Activated gamma-delta T cell treated with Interleukin-2 at 50 U/mL for 16 hours (primary cell): ENCODE results near the gene INO80E.

Source experiments
- DNase-seq: peaks from one replicate; pipeline ENCODE4 v3.0.0-alpha.2; 2020

INO80E gene

GRCh38 chr16:29975811-29976511, 20.1 kb upstream of the INO80E start:
- no peak for DNase-seq

- DNase-seq, result no peak
Observed at GRCh38 chr16:29977063-29977825, 18.8 kb upstream of the INO80E start.

DNA sequence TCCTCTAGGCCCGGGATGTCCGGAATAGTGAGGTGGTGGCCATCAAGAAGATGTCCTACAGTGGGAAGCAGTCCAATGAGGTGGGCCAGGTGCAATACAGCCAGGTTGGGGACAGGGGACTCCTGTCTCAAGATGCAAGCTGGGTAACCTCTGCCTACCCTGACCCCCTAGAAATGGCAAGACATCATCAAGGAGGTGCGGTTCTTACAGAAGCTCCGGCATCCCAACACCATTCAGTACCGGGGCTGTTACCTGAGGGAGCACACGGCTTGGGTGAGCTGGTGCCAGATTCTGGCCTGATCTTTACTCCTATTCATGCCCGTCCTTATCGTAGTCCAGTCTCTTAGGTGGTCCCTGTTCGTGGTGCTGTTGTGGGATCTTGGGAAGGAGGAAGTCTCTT, 18.0 kb upstream of the INO80E start:
- DNase-seq, result no peak

DNA sequence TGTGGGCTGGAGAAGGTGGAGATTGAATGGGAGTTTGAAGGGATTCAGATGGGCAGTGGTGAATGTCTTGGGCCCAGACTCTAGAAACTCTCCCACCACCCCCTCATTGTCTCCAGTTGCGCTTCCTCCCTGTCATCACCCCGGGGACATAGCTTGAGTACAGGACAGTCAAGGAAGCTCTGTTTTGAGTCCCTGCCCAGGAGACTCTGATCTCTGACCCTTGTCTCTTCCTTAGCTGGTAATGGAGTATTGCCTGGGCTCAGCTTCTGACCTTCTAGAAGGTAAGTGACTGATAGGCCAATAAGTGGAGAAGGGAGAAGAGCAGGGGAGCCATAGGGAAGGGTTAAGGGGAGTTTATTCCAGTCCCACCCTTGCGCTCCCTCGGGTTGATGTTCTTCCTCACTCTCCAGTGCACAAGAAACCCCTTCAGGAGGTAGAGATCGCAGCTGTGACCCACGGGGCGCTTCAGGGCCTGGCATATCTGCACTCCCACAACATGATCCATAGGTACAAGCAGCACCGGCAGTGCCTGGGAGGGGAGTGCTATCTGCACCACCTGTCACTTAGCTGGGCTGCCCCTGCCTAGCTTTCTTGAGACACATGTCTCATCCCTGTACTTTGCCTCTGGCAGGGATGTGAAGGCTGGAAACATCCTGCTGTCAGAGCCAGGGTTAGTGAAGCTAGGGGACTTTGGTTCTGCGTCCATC, 17.3 kb upstream of the INO80E start:
- DNase-seq, result no peak

DNA sequence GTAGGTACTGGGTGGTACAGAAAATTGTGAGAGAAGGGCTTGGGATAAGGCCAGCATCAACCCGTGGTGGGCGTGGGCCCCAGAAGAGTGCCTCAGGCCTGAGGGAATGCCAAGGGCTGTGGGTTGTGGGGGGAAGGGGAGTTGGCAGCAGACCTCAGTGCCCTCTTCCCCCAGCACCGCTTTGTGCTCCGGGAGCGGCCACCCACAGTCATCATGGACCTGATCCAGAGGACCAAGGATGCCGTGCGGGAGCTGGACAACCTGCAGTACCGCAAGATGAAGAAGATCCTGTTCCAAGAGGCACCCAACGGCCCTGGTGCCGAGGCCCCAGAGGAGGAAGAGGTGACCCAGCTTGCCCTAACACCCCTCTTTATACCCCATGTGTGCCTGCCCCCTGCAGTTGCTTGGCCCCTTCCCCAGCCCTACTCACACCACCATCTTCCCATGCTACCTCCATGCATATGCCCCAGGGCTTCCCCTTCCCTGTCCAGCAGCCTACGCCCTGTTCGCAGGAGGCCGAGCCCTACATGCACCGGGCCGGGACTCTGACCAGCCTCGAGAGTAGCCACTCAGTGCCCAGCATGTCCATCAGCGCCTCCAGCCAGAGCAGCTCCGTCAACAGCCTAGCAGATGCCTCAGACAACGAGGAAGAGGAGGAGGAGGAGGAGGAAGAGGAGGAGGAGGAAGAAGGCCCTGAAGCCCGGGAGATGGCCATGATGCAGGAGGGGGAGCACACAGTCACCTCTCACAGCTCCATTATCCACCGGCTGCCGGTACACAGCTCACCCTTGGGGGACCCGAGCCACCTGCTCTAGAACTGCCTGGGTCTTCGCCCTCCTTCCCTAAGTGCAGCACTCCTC, 13.3 kb upstream of the INO80E start:
- DNase-seq, result no peak

- DNase-seq, result no peak
Observed at GRCh38 chr16:29983420-29984136, 12.5 kb upstream of the INO80E start.

DNA sequence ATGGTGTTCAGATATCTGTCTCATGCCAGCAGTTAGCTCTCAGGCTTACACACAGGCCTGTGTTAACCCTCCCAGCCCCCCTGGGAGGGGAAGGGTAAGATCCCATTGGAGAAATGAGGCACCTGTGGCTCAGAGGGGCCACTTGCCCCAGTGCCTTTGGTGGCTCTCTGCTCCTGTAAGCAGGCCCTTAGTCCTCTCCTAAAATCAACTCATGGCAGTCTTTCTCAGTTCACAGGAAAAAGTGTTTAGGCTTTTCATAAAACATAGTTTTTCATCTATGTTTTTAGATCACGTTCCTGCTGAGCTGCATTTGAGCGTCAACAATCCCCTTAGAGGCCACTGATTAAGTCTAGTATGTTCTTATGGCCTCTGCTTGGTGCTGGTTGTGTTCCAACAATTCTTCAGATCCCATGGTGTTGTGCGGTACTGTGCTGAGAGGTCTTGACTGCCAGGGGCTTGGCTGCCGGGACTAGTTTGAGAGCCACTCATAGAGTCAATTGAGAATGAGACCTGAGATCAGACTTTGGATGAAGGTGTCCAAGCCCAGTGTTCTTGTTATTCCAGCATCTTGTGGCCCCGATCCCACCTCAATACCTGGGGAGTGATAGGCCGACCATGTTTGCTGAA, 11.8 kb upstream of the INO80E start:
- no peak for DNase-seq

- no peak for DNase-seq
Observed at GRCh38 chr16:29984764-29985147, 11.3 kb upstream of the INO80E start.

DNA sequence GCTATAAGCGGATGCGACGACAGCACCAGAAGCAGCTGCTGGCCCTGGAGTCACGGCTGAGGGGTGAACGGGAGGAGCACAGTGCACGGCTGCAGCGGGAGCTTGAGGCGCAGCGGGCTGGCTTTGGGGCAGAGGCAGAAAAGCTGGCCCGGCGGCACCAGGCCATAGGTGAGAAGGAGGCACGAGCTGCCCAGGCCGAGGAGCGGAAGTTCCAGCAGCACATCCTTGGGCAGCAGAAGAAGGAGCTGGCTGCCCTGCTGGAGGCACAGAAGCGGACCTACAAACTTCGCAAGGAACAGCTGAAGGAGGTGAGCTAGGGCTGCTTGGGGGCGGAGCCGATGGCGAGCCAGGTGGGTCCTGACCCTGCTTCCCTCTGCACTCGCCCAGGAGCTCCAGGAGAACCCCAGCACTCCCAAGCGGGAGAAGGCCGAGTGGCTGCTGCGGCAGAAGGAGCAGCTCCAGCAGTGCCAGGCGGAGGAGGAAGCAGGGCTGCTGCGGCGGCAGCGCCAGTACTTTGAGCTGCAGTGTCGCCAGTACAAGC, 10.7 kb upstream of the INO80E start:
- no peak for DNase-seq

DNA sequence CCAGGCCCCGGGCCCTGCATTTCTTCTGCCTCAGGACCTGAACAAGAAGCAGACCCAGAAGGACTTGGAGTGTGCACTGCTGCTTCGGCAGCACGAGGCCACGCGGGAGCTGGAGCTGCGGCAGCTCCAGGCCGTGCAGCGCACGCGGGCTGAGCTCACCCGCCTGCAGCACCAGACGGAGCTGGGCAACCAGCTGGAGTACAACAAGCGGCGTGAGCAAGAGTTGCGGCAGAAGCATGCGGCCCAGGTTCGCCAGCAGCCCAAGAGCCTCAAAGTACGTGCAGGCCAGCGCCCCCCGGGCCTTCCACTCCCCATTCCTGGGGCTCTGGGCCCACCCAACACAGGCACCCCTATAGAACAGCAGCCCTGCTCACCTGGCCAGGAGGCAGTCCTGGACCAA, 9.8 kb upstream of the INO80E start:
- no peak for DNase-seq

GRCh38 chr16:29986931-29987330, 9.1 kb upstream of the INO80E start:
- no peak for DNase-seq

DNA sequence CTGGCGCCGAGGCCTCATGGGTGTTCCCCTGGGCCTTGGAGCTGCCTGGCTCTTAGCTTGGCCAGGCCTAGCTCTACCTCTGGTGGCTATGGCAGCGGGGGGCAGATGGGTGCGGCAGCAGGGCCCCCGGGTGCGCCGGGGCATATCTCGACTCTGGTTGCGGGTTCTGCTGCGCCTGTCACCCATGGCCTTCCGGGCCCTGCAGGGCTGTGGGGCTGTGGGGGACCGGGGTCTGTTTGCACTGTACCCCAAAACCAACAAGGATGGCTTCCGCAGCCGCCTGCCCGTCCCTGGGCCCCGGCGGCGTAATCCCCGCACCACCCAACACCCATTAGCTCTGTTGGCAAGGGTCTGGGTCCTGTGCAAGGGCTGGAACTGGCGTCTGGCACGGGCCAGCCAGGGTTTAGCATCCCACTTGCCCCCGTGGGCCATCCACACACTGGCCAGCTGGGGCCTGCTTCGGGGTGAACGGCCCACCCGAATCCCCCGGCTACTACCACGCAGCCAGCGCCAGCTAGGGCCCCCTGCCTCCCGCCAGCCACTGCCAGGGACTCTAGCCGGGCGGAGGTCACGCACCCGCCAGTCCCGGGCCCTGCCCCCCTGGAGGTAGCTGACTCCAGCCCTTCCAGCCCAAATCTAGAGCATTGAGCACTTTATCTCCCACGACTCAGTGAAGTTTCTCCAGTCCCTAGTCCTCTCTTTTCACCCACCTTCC, 8.5 kb upstream of the INO80E start:
- no peak for DNase-seq

DNA sequence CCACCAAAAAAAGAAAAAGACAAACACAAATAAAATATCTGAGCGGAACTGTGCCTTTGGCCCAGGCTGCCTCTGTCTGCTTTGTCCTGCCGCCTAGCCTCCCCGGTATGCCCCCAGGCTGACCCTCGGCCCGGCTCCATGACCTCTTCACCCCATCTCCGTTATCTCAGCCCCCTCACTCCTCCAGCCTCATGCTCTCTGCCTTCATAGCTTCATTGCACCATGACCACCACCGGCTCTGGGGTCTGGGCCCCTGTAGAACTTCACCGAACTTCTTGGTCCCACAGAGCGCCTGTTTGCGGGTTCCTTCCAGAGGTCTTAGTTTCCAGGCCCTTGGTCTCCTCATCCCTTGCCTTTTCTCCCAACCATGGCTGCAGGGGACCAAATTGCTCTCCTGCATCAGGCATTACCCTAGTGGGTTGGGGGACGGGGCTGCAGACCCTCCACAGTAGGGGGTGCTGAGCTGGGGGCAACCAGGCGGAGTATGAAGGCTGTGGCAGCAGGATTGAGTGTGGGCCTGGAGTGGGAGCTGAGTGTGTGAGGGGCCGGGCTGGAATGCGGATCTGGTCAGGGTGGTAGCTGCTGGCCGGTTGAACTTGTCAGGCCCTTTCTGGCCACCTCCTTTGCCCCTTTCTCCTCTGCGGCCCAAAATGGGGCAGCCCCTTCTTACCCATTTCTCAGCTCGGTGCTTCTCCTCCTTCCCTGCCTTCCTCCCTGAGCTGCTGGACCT, 7.5 kb upstream of the INO80E start:
- no peak for DNase-seq

- no peak for DNase-seq
Observed at GRCh38 chr16:29989111-29989858, 6.8 kb upstream of the INO80E start.

DNA sequence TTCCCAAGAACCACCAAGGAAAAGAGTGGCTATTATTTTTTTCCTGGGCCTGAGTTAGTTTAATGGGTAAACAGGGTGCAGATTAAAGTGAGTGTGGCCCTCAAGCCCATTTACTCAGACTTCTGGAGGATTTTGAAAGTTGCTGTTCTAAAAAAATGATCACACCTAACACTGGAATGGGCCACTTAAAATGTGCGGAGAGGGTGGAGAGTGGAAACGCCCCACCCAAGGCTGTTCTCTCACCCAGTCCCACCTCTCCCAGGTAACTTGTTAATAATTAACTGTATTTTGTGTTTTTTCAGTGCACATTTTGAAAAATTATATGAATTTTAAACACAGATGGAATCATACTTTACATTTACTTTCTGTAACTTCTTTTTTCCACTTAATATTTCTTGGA, 6.0 kb upstream of the INO80E start:
- DNase-seq, result no peak

DNA sequence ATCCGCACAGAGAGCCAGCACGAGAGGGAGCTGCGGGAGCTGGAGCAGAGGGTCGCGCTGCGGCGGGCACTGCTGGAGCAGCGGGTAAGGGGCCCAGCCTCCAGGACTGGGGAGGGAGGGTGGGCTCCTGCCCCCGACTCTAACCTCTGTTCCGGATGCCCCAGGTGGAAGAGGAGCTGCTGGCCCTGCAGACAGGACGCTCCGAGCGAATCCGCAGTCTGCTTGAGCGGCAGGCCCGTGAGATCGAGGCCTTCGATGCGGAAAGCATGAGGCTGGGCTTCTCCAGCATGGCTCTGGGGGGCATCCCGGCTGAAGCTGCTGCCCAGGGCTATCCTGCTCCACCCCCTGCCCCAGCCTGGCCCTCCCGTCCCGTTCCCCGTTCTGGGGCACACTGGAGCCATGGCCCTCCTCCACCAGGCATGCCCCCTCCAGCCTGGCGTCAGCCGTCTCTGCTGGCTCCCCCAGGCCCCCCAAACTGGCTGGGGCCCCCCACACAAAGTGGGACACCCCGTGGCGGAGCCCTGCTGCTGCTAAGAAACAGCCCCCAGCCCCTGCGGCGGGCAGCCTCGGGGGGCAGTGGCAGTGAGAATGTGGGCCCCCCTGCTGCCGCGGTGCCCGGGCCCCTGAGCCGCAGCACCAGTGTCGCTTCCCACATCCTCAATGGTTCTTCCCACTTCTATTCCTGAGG, 5.0 kb upstream of the INO80E start:
- no peak for DNase-seq

- DNase-seq, result no peak
Observed at GRCh38 chr16:29991571-29991904, 4.5 kb upstream of the INO80E start.

DNA sequence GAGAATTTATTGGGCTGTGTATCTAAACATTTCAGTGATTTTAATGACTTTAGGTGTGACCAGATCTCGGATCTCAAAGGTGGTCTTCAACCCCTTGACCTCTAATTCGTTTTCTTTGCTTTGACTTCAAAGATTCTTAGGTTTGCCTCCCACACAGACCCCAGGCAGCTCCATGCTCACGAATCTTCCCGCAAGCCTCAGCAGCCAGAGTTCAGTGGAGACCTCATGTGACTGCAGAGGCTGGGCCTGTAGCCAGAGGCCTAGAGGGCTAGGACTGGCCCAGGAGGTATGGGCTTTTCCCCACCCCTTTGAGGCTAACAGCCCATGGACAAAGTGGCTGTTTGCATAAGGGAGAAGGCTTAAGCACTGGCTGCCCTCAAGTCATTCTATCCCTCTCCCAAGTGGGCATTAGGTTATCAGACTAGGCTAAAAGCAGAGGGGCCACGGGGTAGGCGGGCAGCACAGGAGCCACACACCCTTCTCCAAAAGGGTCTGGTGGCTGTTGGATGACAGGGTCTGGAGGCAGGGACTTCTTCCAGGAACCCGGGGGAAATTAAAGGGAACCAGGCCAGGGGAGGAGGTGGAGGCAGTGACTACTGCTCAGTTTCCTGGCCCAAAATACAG, 3.6 kb upstream of the INO80E start:
- DNase-seq, result no peak
